Measurements from ENCODE around the gene TRIO. TPM values are rescaled to one million over a fixed set of nuclear protein-coding genes. Genes with fewer than 3 reads are reported as not detected.

TRIO gene
- total RNA-seq, 6 donors from 2014 or later, result 138 to 408 (median 156) TPM

GRCh38 chr5:14510156-14510734 lies 367.1 kb downstream of the TRIO start:
- H3K36me3 ChIP-seq, result peaks cover 0 to 40% (median 19%) of the 10 kb centered on the region in 4 donors
- DNase-seq, result no peak
- ATAC-seq (ENCODE audit: low FRiP score in 2 of 2), result no peak
- 77 to 83% methylated on average over 11 of the region's 11 CpGs for WGBS, 2 donors
- H3K4me1 ChIP-seq, result no peaks in the 10 kb centered on the region
- TF ChIP-seq CTCF (IDR thresholded peaks at IDR 0.05), result no peak
- TF ChIP-seq EP300 (IDR thresholded peaks at IDR 0.05), result no peak
- no peak for TF ChIP-seq POLR2A (IDR thresholded peaks at IDR 0.05)
- no peak for TF ChIP-seq POLR2AphosphoS5 (IDR thresholded peaks at IDR 0.05)
- H3K27me3 ChIP-seq, result no peaks in the 10 kb centered on the region
- H3K27ac ChIP-seq, result no peak overlapping the region
- no peaks in the 10 kb centered on the region for H3K9me3 ChIP-seq
- H3K4me3 ChIP-seq, result no peak overlapping the region

- H3K36me3 ChIP-seq, result peaks cover 0 to 34% (median 16%) of the 10 kb centered on the region in 4 donors
- H3K27me3 ChIP-seq, result no peaks in the 10 kb centered on the region
- TF ChIP-seq EP300 (IDR thresholded peaks at IDR 0.05) (no peak), POLR2AphosphoS5 (IDR thresholded peaks at IDR 0.05) (no peak), POLR2A (IDR thresholded peaks at IDR 0.05) (no peak), CTCF (IDR thresholded peaks at IDR 0.05) (no peak)
- no peaks in the 10 kb centered on the region for H3K9me3 ChIP-seq
- DNase-seq (no peak), ATAC-seq (ENCODE audit: low FRiP score in 2 of 2) (no peak)
- H3K27ac ChIP-seq, result no peak overlapping the region
- WGBS, 2 donors, result 89 to 96% methylated on average over 6 of the region's 6 CpGs
- H3K4me1 ChIP-seq, result no peaks in the 10 kb centered on the region
- no peak overlapping the region for H3K4me3 ChIP-seq
Measured at GRCh38 chr5:14510880-14511279, 367.7 kb downstream of the TRIO start.

DNA sequence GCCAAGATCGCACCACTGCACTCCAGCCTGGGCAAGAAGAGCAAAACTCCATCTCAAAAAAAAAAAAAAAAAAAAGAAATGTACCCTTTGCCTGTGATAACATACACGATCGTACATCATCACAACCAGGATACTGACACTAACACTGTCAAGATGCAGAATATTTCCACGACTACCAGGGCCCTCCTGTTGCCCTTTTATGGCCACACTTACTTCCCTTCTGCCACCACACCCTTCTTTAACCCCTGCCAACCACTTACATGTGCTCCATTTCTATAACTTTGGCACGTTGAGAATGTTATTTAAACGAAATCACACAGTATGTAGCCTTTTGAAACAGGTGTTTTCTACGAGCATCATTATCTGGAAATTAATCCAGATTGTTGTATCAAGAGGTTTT lies 369.4 kb downstream of the TRIO start:
- H3K4me3 ChIP-seq, result no peak overlapping the region
- DNase-seq (no peak), ATAC-seq (ENCODE audit: low FRiP score in 2 of 2) (no peak)
- TF ChIP-seq EP300 (IDR thresholded peaks at IDR 0.05) (no peak), CTCF (IDR thresholded peaks at IDR 0.05) (no peak), POLR2A (IDR thresholded peaks at IDR 0.05) (no peak), POLR2AphosphoS5 (IDR thresholded peaks at IDR 0.05) (no peak)
- H3K36me3 ChIP-seq, result peaks cover 0 to 17% (median 7%) of the 10 kb centered on the region in 4 donors
- no peaks in the 10 kb centered on the region for H3K9me3 ChIP-seq
- no peaks in the 10 kb centered on the region for H3K4me1 ChIP-seq
- H3K27me3 ChIP-seq, result no peaks in the 10 kb centered on the region
- no peak overlapping the region for H3K27ac ChIP-seq
- WGBS, 2 donors, result 64 to 70% methylated on average over 7 of the region's 7 CpGs

GRCh38 chr5:14513266-14513665 lies 370.1 kb downstream of the TRIO start:
- TF ChIP-seq CTCF (IDR thresholded peaks at IDR 0.05) (no peak), EP300 (IDR thresholded peaks at IDR 0.05) (no peak), POLR2A (IDR thresholded peaks at IDR 0.05) (no peak), POLR2AphosphoS5 (IDR thresholded peaks at IDR 0.05) (no peak)
- Histone ChIP-seq H3K4me1 (no peaks in the 10 kb centered on the region), H3K4me3 (no peak overlapping the region), H3K9me3 (no peaks in the 10 kb centered on the region), H3K36me3 (peaks cover 0 to 10% (median 4%) of the 10 kb centered on the region in 4 donors), H3K27me3 (no peaks in the 10 kb centered on the region), H3K27ac (no peak overlapping the region)
- no peak for ATAC-seq (ENCODE audit: low FRiP score in 2 of 2)
- WGBS, 2 donors, result 56 to 81% methylated on average over 12 of the region's 12 CpGs
- DNase-seq, result no peak

DNA sequence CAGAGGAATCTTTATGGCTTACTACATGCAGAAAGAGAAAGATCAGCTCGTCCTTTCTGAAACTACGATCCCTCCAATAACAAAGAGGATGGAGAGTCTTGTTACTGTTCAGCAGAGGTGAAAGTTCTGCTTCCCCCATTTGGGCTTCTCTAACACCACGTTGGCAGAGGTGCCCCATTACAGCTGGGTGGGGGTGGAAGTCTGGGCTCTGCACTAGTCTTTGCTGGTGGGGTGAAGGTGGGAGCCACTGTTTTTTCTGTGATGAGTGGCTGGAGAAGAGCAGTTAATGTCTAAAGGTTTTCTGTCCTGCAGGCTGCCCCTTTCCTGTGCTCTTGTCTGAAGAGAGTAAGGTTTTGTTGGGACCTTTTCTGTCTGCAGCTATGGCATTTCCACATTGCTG lies 373.8 kb downstream of the TRIO start:
- no peak for TF ChIP-seq POLR2A (IDR thresholded peaks at IDR 0.05)
- TF ChIP-seq POLR2AphosphoS5 (IDR thresholded peaks at IDR 0.05), result no peak
- no peak for TF ChIP-seq EP300 (IDR thresholded peaks at IDR 0.05)
- TF ChIP-seq CTCF (IDR thresholded peaks at IDR 0.05), result no peak

More for the DNA sequence above, 373.8 kb downstream of the TRIO start:
- no peak overlapping the region for H3K27ac ChIP-seq
- 44 to 51% methylated on average over 3 of the region's 3 CpGs for WGBS, 2 donors
- H3K4me1 ChIP-seq, result no peaks in the 10 kb centered on the region
- H3K36me3 ChIP-seq, result no peaks in the 10 kb centered on the region
- H3K4me3 ChIP-seq, result no peak overlapping the region
- ATAC-seq (ENCODE audit: low FRiP score in 2 of 2) (no peak), DNase-seq (no peak)
- no peaks in the 10 kb centered on the region for H3K9me3 ChIP-seq
- H3K27me3 ChIP-seq, result no peaks in the 10 kb centered on the region

Data from upper lobe of left lung (tissue), 6 donors.